GM12874 (cell line): ENCODE results near the gene ZNF189.
"Not testable (repeated sequence)": the region's sequence is repeated elsewhere in the genome, so short reads cannot be mapped to it uniquely, and the experiment has no call there.

Experiments used
- CTCF ChIP-seq: IDR thresholded peaks from 2 replicates; pipeline ENCODE4 v1.5.1; 2011; ENCODE audit warnings: low read depth, mild to moderate bottlenecking, control low read depth, low read length, moderate library complexity; ENCODE audit not compliant: insufficient read depth

The ZNF189 gene

GRCh38 chr9:101381118-101381517 lies 17.5 kb upstream of the ZNF189 start:
- TF ChIP-seq CTCF = no peak

GRCh38 chr9:101381833-101382342 lies 16.8 kb upstream of the ZNF189 start:
- TF ChIP-seq CTCF = no peak

- no peak for TF ChIP-seq CTCF
These were observed 15.3 kb upstream of the ZNF189 start for GRCh38 chr9:101383361-101383760.

GRCh38 chr9:101384873-101385536 lies 13.6 kb upstream of the ZNF189 start, which contains the start of gene BAAT:
Gene BAAT, minus strand, starts transcription at chr9:101385006. Its CDS starts 13,602 bp downstream, at chr9:101371404.
- TF ChIP-seq CTCF = not testable (repeated sequence)

GRCh38 chr9:101387871-101388506 lies 10.7 kb upstream of the ZNF189 start:
- peak; percentile 48; the same call in 1 of the 2 replicates for TF ChIP-seq CTCF

GRCh38 chr9:101388507-101388993 lies 10.1 kb upstream of the ZNF189 start:
- no peak for TF ChIP-seq CTCF

GRCh38 chr9:101393135-101393534 lies 5.5 kb upstream of the ZNF189 start:
- no peak for TF ChIP-seq CTCF
